GM12874 (cell line): ENCODE data around the gene GTF2F2.

Experiments used
- CTCF ChIP-seq: IDR thresholded peaks from 2 replicates; pipeline ENCODE4 v1.5.1; 2011; ENCODE audit warnings: low read depth, mild to moderate bottlenecking, control low read depth, low read length, moderate library complexity; ENCODE audit not compliant: insufficient read depth

The GTF2F2 gene

GRCh38 chr13:45184693-45185092 is 64.4 kb downstream of the GTF2F2 start:
- TF ChIP-seq CTCF: no peak

DNA sequence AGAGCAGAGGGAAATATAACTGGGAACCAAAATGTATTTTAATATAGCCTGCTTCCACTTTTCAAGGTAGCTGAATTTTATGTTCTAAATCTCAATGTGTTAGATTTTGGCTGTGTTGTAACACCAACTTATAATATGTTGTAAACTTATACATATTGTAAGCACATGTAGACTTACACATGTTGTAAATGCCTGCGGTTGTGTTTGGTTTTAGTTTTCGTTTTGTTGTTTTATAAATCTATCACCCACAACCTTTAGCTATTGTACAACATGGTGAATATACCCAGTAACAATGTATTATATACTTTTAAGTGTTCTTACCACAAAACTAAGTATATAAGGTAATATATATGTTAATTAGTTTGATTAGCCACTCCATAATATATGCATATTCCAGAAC is 65.0 kb downstream of the GTF2F2 start:
- no peak for TF ChIP-seq CTCF

GRCh38 chr13:45191874-45192273 is 71.6 kb downstream of the GTF2F2 start:
- TF ChIP-seq CTCF: no peak

- no peak for TF ChIP-seq CTCF
These were observed 74.0 kb downstream of the GTF2F2 start for GRCh38 chr13:45194081-45194939.

DNA sequence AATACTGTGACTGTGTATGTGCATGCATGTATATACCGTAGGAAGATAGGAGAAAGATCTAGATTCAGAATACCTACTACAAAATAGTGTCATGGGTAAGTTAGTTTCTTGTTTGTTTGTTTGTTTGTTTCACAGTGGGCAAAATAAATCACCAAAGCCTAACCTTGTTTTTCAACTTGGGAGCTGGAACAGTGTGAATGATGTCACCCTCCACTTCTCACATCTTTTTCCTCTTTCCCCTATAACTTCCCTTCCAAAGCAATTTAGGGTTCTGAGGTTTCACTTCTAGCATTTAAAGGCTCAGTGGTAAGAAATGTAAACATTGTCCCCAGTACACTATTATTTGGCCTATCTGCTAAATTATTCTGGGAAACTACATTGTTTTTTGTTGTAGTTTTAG is 75.1 kb downstream of the GTF2F2 start:
- TF ChIP-seq CTCF: no peak

- no peak for TF ChIP-seq CTCF
These were observed 75.8 kb downstream of the GTF2F2 start for GRCh38 chr13:45196096-45196495.

DNA sequence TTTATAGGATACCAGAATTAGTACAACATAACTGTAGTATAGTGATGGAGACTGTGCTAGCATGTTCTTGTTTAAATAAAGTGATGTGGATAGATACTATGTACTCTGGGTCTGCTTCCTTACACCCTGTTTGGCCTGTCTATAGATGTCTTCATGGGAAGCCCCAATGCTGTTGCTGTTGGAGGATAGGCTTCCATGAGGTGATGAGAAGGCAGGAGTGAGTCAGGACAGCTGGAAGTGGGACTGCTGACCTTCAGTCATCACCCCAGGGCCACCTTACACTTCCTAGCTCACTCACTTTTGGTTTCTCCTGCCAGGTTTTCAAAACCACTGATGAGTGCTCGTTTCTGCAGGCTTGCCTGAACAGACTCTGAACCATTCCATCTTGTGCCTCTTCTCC is 76.3 kb downstream of the GTF2F2 start:
- no peak for TF ChIP-seq CTCF
